Measurements from ENCODE around the gene CCDC171. TPM values are rescaled to one million over a fixed set of nuclear protein-coding genes. Genes with fewer than 3 reads are reported as not detected.

Gene CCDC171
- total RNA-seq, 1 experiment from 2014 or later, result 2.6 TPM

- ATAC-seq (no peak), DNase-seq (ENCODE audit: low read depth, low spot score) (no peak)
- Histone ChIP-seq H3K27ac (ENCODE audit: low read depth, low read length) (no peak overlapping the region), H3K79me2 (ENCODE audit: insufficient read depth, low read length) (no peaks in the 10 kb centered on the region), H3K9ac (ENCODE audit: low read length) (no peak overlapping the region), H3K4me1 (ENCODE audit: control insufficient read depth in 1 of 2, insufficient read depth in 2 of 2, low read length in 2 of 2) (no peaks in the 10 kb centered on the region), H3K4me2 (ENCODE audit: low read length) (no peak overlapping the region), H3K9me2 (ENCODE audit: insufficient read depth) (no peaks in the 10 kb centered on the region), H3K36me3 (ENCODE audit: control insufficient read depth in 1 of 2, insufficient read depth in 2 of 2, low read length in 2 of 2) (no peaks in the 10 kb centered on the region), H2AFZ (ENCODE audit: low read depth, low read length, poor library complexity, severe bottlenecking) (no peak overlapping the region), H3K9me3 (ENCODE audit: control insufficient read depth in 1 of 2, insufficient read depth in 1 of 2, low read depth in 1 of 2, low read length in 2 of 2) (no peaks in the 10 kb centered on the region), H3K4me3 (replicated peaks in 1 of 2; ENCODE audit: low read depth in 1 of 2, low read length in 2 of 2) (no peak overlapping the region), H4K20me1 (ENCODE audit: insufficient read depth) (no peaks in the 10 kb centered on the region; the same call in 1 of the 2 replicates), H3K27me3 (ENCODE audit: insufficient read depth, low read length) (no peaks in the 10 kb centered on the region)
- BruUV-seq (replicated peaks), result no TSS peak
- CTCF ChIA-PET, result no interaction called here
- POLR2A ChIA-PET, result interaction anchor here (1.8 kb wide), 1 partner anchor 9 kb away, joined by 6 read pairs; the partner anchor contains the start of gene PSIP1
- RAD21 ChIA-PET (ENCODE audit: low non-redundant PET in 1 of 2, low total read pairs in 2 of 2, uncharacterized antibody in 2 of 2, unreplicated experiment in 2 of 2), result no interaction called here
- TF ChIP-seq CBX3 (IDR thresholded peaks at IDR 0.05; ENCODE audit: low read depth) (no peak), ZNF274 (IDR thresholded peaks at IDR 0.05; ENCODE audit: low read depth, low read length) (no peak), CTCF (IDR thresholded peaks at IDR 0.05 in 2 of 3, conservative IDR thresholded peaks at IDR 0.05 in 1 of 3; ENCODE audit: borderline replicate concordance in 1 of 3, insufficient read depth in 1 of 3, low read depth in 2 of 3, low read length in 2 of 3) (no peak), ZBTB33 (IDR thresholded peaks at IDR 0.05; ENCODE audit: extremely low read depth, insufficient replicate concordance, low read length) (no peak), EZH2 (IDR thresholded peaks at IDR 0.05) (no peak), ZFX (IDR thresholded peaks at IDR 0.05) (no peak), EGR1 (IDR thresholded peaks at IDR 0.05; ENCODE audit: low read depth) (no peak), YY1 (IDR thresholded peaks at IDR 0.05; ENCODE audit: extremely low read depth, insufficient replicate concordance, low read depth, low read length) (no peak), TCF7L2 (IDR thresholded peaks at IDR 0.05; ENCODE audit: borderline replicate concordance, extremely low read depth, insufficient read depth, insufficient read length) (no peak), SP1 (IDR thresholded peaks at IDR 0.05; ENCODE audit: low read depth) (no peak), REST (IDR thresholded peaks at IDR 0.05; ENCODE audit: low read depth) (no peak), SIN3A (IDR thresholded peaks at IDR 0.05; ENCODE audit: low read depth) (no peak), RAD21 (IDR thresholded peaks at IDR 0.05; ENCODE audit: low read depth) (no peak), CEBPB (IDR thresholded peaks at IDR 0.05; ENCODE audit: low read depth) (no peak), EZH2phosphoT487 (IDR thresholded peaks at IDR 0.05; ENCODE audit: borderline replicate concordance) (no peak), POLR2A (IDR thresholded peaks at IDR 0.05; ENCODE audit: borderline replicate concordance, extremely low read depth, insufficient read depth, insufficient read length) (no peak)
- intact Hi-C loops (cut with micrococcal nuclease), result no loop called here
Observed at GRCh38 chr9:15519831-15520230, 33.0 kb upstream of the CCDC171 start.
